ENCODE measurements around the gene TBC1D8. TPM values are rescaled to one million over a fixed set of nuclear protein-coding genes. Genes with fewer than 3 reads are reported as not detected.

Gene TBC1D8
- polyA plus RNA-seq, 3 donors, result 16.1 to 78.0 (median 22.4) TPM

- Histone ChIP-seq H3K79me2 (ENCODE audit: insufficient read depth, low read length) (peaks cover 12% of the 10 kb centered on the region), H3K4me1 (ENCODE audit: control insufficient read depth in 1 of 2, insufficient read depth in 2 of 2, low read length in 2 of 2) (peaks cover 8 to 13% of the 10 kb centered on the region in 2 donors), H3K27ac (ENCODE audit: low read depth in 1 of 2, low read length in 2 of 2) (no peak overlapping the region), H4K20me1 (ENCODE audit: insufficient read depth, low read length) (peaks cover 88% of the 10 kb centered on the region), H3K27me3 (ENCODE audit: control insufficient read depth in 2 of 2, insufficient read depth in 2 of 2, low read length in 2 of 2) (no peaks in the 10 kb centered on the region), H3K4me3 (replicated peaks in 1 of 3; ENCODE audit: low read depth in 2 of 3, low read length in 3 of 3) (no peak overlapping the region), H3K9me3 (replicated peaks in 1 of 2; ENCODE audit: control insufficient read depth in 1 of 2, insufficient read depth in 1 of 2, low read length in 2 of 2) (no peaks in the 10 kb centered on the region), H3K4me2 (replicated peaks; ENCODE audit: extremely low read depth, low read length, poor library complexity, severe bottlenecking) (no peak overlapping the region), H2AFZ (ENCODE audit: insufficient read depth, low read depth, low read length, poor library complexity, severe bottlenecking) (no peak overlapping the region), H3K36me3 (replicated peaks in 1 of 2; ENCODE audit: control insufficient read depth in 1 of 2, insufficient read depth in 2 of 2, low read length in 2 of 2) (peaks cover 0 to 15% of the 10 kb centered on the region in 2 donors), H3K9ac (ENCODE audit: insufficient read depth, low read length, poor library complexity, severe bottlenecking) (no peak overlapping the region)
- peak overlapping the region in 1 of 7 donors; percentile 42 for H3K27ac Mint-ChIP-seq
- H3K36me3 Mint-ChIP-seq, result peaks cover 25 to 42% of the 10 kb centered on the region in 2 donors
- 88% methylated on average over 10 of the region's 12 CpGs for WGBS (ENCODE audit: insufficient coverage)
- H3K4me1 Mint-ChIP-seq, result peaks cover 18% of the 10 kb centered on the region
- peaks cover 0 to 5% (median 0%) of the 10 kb centered on the region in 3 donors for H3K27me3 Mint-ChIP-seq (ENCODE audit: low read depth in 3 of 3)
- no peak for DNase-seq
- no peak overlapping the region for H3K4me3 Mint-ChIP-seq
- no peak for TF ChIP-seq CTCF (IDR thresholded peaks at IDR 0.05)
- intact Hi-C loops (cut with micrococcal nuclease), result no loop called here
- H3K9me3 Mint-ChIP-seq, result peaks cover 0 to 1% (median 0%) of the 10 kb centered on the region in 7 donors
These were observed 61.0 kb downstream of the TBC1D8 start for GRCh38 chr2:101089942-101090799.

GRCh38 chr2:101089419-101089818 lies 61.8 kb downstream of the TBC1D8 start:
- Mint-ChIP-seq H3K4me1 (peaks cover 18% of the 10 kb centered on the region), H3K27ac (peak overlapping the region in 3 of 7 donors; percentile 1 to 51 (median 13)), H3K36me3 (peaks cover 28 to 50% of the 10 kb centered on the region in 2 donors), H3K27me3 (ENCODE audit: low read depth in 3 of 3) (peaks cover 0 to 5% (median 0%) of the 10 kb centered on the region in 3 donors), H3K9me3 (peaks cover 0 to 1% (median 0%) of the 10 kb centered on the region in 7 donors), H3K4me3 (no peak overlapping the region)
- no peak for TF ChIP-seq CTCF (IDR thresholded peaks at IDR 0.05)
- no peak overlapping the region for H3K9ac ChIP-seq (ENCODE audit: insufficient read depth, low read length, poor library complexity, severe bottlenecking)
- peaks cover 8 to 13% of the 10 kb centered on the region in 2 donors for H3K4me1 ChIP-seq (ENCODE audit: control insufficient read depth in 1 of 2, insufficient read depth in 2 of 2, low read length in 2 of 2)
- WGBS (ENCODE audit: insufficient coverage), result no CpG with 5 or more reads among the region's 1 CpG
- peaks cover 0 to 21% of the 10 kb centered on the region in 2 donors for H3K36me3 ChIP-seq (replicated peaks in 1 of 2; ENCODE audit: control insufficient read depth in 1 of 2, insufficient read depth in 2 of 2, low read length in 2 of 2)
- H3K27me3 ChIP-seq (ENCODE audit: control insufficient read depth in 2 of 2, insufficient read depth in 2 of 2, low read length in 2 of 2), result no peaks in the 10 kb centered on the region
- peaks cover 90% of the 10 kb centered on the region for H4K20me1 ChIP-seq (ENCODE audit: insufficient read depth, low read length)
- peak in 1 of 3 donors; percentile 20 for DNase-seq
- H3K79me2 ChIP-seq (ENCODE audit: insufficient read depth, low read length), result peaks cover 7% of the 10 kb centered on the region
- no peak overlapping the region for H3K4me3 ChIP-seq (replicated peaks in 1 of 3; ENCODE audit: low read depth in 2 of 3, low read length in 3 of 3)
- no peak overlapping the region for H3K27ac ChIP-seq (ENCODE audit: low read depth in 1 of 2, low read length in 2 of 2)
- H3K4me2 ChIP-seq (replicated peaks; ENCODE audit: extremely low read depth, low read length, poor library complexity, severe bottlenecking), result no peak overlapping the region
- intact Hi-C loops (cut with micrococcal nuclease), result no loop called here
- H2AFZ ChIP-seq (ENCODE audit: insufficient read depth, low read depth, low read length, poor library complexity, severe bottlenecking), result no peak overlapping the region
- H3K9me3 ChIP-seq (replicated peaks in 1 of 2; ENCODE audit: control insufficient read depth in 1 of 2, insufficient read depth in 1 of 2, low read length in 2 of 2), result no peaks in the 10 kb centered on the region

All from CD14-positive monocyte (primary cell).